Osteoblast (primary cell): Measurements from ENCODE around the gene RNF225. TPM values are rescaled to one million over a fixed set of nuclear protein-coding genes. Genes with fewer than 3 reads are reported as not detected.
A peak's percentile ranks its signal among the peaks of the same experiment; 100 is the strongest.

Experiments used
- DNase-seq: peaks from one replicate; pipeline ENCODE4 v3.0.0; 2011; ENCODE audit warnings: low spot score, mixed read lengths; ENCODE audit not compliant: insufficient read length; ENCODE audit errors: missing footprints
- H2AFZ ChIP-seq: 2 replicates; pipeline ENCODE4 v1.6.0; 2011; ENCODE audit warnings: mild to moderate bottlenecking, low read length
- H3K27ac ChIP-seq: 2 replicates; pipeline ENCODE4 v1.5.1; 2011; ENCODE audit warnings: mild to moderate bottlenecking, low read depth, low read length, moderate library complexity
- H3K27me3 ChIP-seq: 2 replicates; pipeline ENCODE4 v1.6.0; 2012; ENCODE audit warnings: mild to moderate bottlenecking, control low read depth, inconsistent platforms, low read length, moderate library complexity; ENCODE audit not compliant: insufficient read depth
- H3K36me3 ChIP-seq: 2 replicates; pipeline ENCODE4 v1.5.1; 2011; ENCODE audit warnings: mild to moderate bottlenecking, low read length, control low read depth, moderate library complexity; ENCODE audit not compliant: insufficient read depth
- H3K4me1 ChIP-seq: 2 replicates; pipeline ENCODE4 v1.5.1; 2011; ENCODE audit warnings: mild to moderate bottlenecking, low read length, control low read depth, moderate library complexity; ENCODE audit not compliant: insufficient read depth
- H3K4me2 ChIP-seq: 2 replicates; pipeline ENCODE4 v1.6.0; 2011; ENCODE audit warnings: mild to moderate bottlenecking, low read length; ENCODE audit not compliant: insufficient read depth
- H3K4me3 ChIP-seq: fragments of 200-600 bp; sonication (generic); 3 replicates; pipeline ENCODE4 v1.5.1; 2012; ENCODE audit warnings: mild to moderate bottlenecking, low read length, inconsistent platforms; ENCODE audit not compliant: insufficient read depth
- H3K79me2 ChIP-seq: 2 replicates; pipeline ENCODE4 v1.6.0; 2012; ENCODE audit warnings: mild to moderate bottlenecking, low read length, control low read depth, inconsistent platforms; ENCODE audit not compliant: insufficient read depth
- H3K9me3 ChIP-seq: 2 replicates; pipeline ENCODE4 v1.5.1; 2011; ENCODE audit warnings: low read depth, low read length, control low read depth
- H4K20me1 ChIP-seq: 2 replicates; pipeline ENCODE4 v1.6.0; 2012; ENCODE audit warnings: mild to moderate bottlenecking, low read length, control low read depth; ENCODE audit not compliant: insufficient read depth
- CTCF ChIP-seq: IDR thresholded peaks from 2 replicates; pipeline ENCODE4 v1.5.1; 2011; ENCODE audit warnings: mild to moderate bottlenecking, low read depth, low read length, moderate library complexity; ENCODE audit errors: extremely low read depth
- total RNA-seq: library from RNA; depleted of rRNA; stranded (reverse); fragments of >200 nt; gene quantifications from 2 replicates; pipeline ENCODE4 v1.2.3, GENCODE V29; 2012

The RNF225 gene
- total RNA-seq, 1 donor: not detected

GRCh38 chr19:58382997-58383603, 12.4 kb upstream of the RNF225 start:
- Histone ChIP-seq H3K27ac (no peak overlapping the region), H4K20me1 (peaks cover 8% of the 10 kb centered on the region), H3K4me2 (no peak overlapping the region), H3K36me3 (peaks cover 2% of the 10 kb centered on the region), H2AFZ (no peak overlapping the region), H3K4me1 (peaks cover 30% of the 10 kb centered on the region), H3K4me3 (no peak overlapping the region), H3K9me3 (no peaks in the 10 kb centered on the region), H3K27me3 (no peaks in the 10 kb centered on the region), H3K79me2 (peaks cover 49% of the 10 kb centered on the region)
- DNase-seq: peak; percentile 10
- TF ChIP-seq CTCF: no peak

- H3K79me2 ChIP-seq: peaks cover 59% of the 10 kb centered on the region
- H3K27me3 ChIP-seq: no peaks in the 10 kb centered on the region
- peak; percentile 25 for DNase-seq
- H3K36me3 ChIP-seq: peaks cover 18% of the 10 kb centered on the region
- H3K4me3 ChIP-seq: peak overlapping the region; percentile 99
- peak overlapping the region; percentile 100 for H3K4me2 ChIP-seq
- peak overlapping the region; percentile 95 for H3K27ac ChIP-seq
- peaks cover 27% of the 10 kb centered on the region for H3K4me1 ChIP-seq
- H2AFZ ChIP-seq: peak overlapping the region; percentile 85
- H4K20me1 ChIP-seq: peaks cover 19% of the 10 kb centered on the region
- no peak for TF ChIP-seq CTCF
- no peaks in the 10 kb centered on the region for H3K9me3 ChIP-seq
Measured at GRCh38 chr19:58385313-58385890, 10.1 kb upstream of the RNF225 start.

GRCh38 chr19:58385891-58386575, 9.4 kb upstream of the RNF225 start:
- peaks cover 66% of the 10 kb centered on the region for H3K79me2 ChIP-seq
- peaks cover 24% of the 10 kb centered on the region for H3K36me3 ChIP-seq
- H2AFZ ChIP-seq: peak overlapping the region; percentile 85
- peak overlapping the region; percentile 99 for H3K4me3 ChIP-seq
- TF ChIP-seq CTCF: no peak
- H3K27ac ChIP-seq: peak overlapping the region; percentile 95
- no peaks in the 10 kb centered on the region for H3K27me3 ChIP-seq
- peaks cover 26% of the 10 kb centered on the region for H3K4me1 ChIP-seq
- no peaks in the 10 kb centered on the region for H3K9me3 ChIP-seq
- peaks cover 23% of the 10 kb centered on the region for H4K20me1 ChIP-seq
- peak; percentile 71 for DNase-seq
- peak overlapping the region; percentile 100 for H3K4me2 ChIP-seq
